ENCODE results near the gene LRP11.

LRP11 gene

DNA sequence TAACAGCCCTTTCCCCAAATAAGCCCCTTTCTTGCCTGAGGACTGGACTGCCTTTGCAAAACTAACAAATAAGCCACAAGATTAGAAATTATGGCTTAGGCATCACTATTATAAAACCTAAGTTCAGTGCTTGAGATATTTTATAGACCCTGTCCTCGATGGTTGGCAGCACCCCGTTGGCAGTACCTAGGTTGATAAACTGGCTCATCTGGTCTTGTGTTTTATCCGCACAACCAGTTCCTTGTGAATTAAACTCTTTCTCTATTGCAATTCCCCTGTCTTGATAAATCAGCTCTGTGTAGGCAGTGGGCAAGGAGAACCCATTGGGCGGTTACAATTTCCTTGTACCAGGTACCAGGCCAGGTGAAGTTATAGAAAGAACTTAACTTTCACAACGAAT, 6.6 kb downstream of the LRP11 start:
- Histone ChIP-seq H3K27ac (ENCODE audit: extremely low read depth, low read depth, low read length) (no peak overlapping the region), H3K4me3 (ENCODE audit: low read depth, low read length) (no peak overlapping the region)
- CTCF ChIA-PET, result interaction anchor here (1.1 to 3.5 kb wide), 6 partner anchors 10 to 425 kb away, joined by 3 to 17 read pairs (median 8); no protein-coding TSS in a partner anchor

GRCh38 chr6:149856256-149856994, 7.7 kb downstream of the LRP11 start:
- peaks cover 0 to 7% of the 10 kb centered on the region in 2 experiments; a peak in 2 of 3 replicates for H3K36me3 ChIP-seq (ENCODE audit: control insufficient read depth in 2 of 2, insufficient read depth in 1 of 2, low read length in 2 of 2)
- peaks cover 55% of the 10 kb centered on the region for H3K4me1 ChIP-seq (ENCODE audit: control insufficient read depth, insufficient read depth, low read length)
- ChIA-PET POLR2A (interaction anchor here (0.5 to 1.4 kb wide), 3 partner anchors 9 to 139 kb away, joined by 3 to 6 read pairs (median 3); partner anchors contain the start of gene LATS1), CTCF (interaction anchor here (0.7 to 3.5 kb wide), 9 partner anchors 9 to 424 kb away, joined by 3 to 17 read pairs (median 5); no protein-coding TSS in a partner anchor)
- H3K9me3 ChIP-seq (ENCODE audit: control insufficient read depth, insufficient read depth, low read depth, low read length), result no peaks in the 10 kb centered on the region
- no peak overlapping the region; the same call in 1 of the 2 replicates for H3K27ac ChIP-seq (ENCODE audit: extremely low read depth, low read depth, low read length)
- TF ChIP-seq ZNF48 (tag by site-specific recombination; IDR thresholded peaks at IDR 0.05) (no peak), ZBTB17 (tag by site-specific recombination; IDR thresholded peaks at IDR 0.05) (peak; percentile 22; the same call in 1 of the 2 replicates), OSR2 (tag by site-specific recombination; IDR thresholded peaks at IDR 0.05) (peak; percentile 71; the same call in 1 of the 2 replicates), PRDM6 (tag by site-specific recombination; IDR thresholded peaks at IDR 0.05) (peak; percentile 82), ZNF184 (tag by site-specific recombination; IDR thresholded peaks at IDR 0.05) (no peak), ZNF843 (tag by site-specific recombination; IDR thresholded peaks at IDR 0.05) (no peak), KLF16 (tag by site-specific recombination; IDR thresholded peaks at IDR 0.05) (no peak), SCRT2 (tag by site-specific recombination; IDR thresholded peaks at IDR 0.05) (no peak), ZNF223 (tag by site-specific recombination; IDR thresholded peaks at IDR 0.05) (no peak), WT1 (tag by site-specific recombination; IDR thresholded peaks at IDR 0.05) (peak; percentile 62), ZNF629 (tag by site-specific recombination; IDR thresholded peaks at IDR 0.05) (peak; percentile 9; the same call in 1 of the 2 replicates), ZNF600 (tag by site-specific recombination; IDR thresholded peaks at IDR 0.05) (peak; percentile 80), ZNF221 (tag by site-specific recombination; IDR thresholded peaks at IDR 0.05; ENCODE audit: borderline replicate concordance) (no peak), ZSCAN4 (tag by site-specific recombination; IDR thresholded peaks at IDR 0.05) (no peak), ZSCAN16 (tag by site-specific recombination; IDR thresholded peaks at IDR 0.05) (peak; percentile 99), FEZF1 (tag by site-specific recombination; IDR thresholded peaks at IDR 0.05) (no peak; the same call in 1 of the 2 replicates), PRDM10 (tag by site-specific recombination; IDR thresholded peaks at IDR 0.05) (peak; percentile 84)
- TF ChIP-seq, protein P1, sequence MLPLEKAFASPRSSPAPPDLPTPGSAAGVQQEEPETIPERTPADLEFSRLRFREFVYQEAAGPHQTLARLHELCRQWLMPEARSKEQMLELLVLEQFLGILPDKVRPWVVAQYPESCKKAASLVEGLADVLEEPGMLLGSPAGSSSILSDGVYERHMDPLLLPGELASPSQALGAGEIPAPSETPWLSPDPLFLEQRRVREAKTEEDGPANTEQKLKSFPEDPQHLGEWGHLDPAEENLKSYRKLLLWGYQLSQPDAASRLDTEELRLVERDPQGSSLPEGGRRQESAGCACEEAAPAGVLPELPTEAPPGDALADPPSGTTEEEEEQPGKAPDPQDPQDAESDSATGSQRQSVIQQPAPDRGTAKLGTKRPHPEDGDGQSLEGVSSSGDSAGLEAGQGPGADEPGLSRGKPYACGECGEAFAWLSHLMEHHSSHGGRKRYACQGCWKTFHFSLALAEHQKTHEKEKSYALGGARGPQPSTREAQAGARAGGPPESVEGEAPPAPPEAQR (tag by site-specific recombination; IDR thresholded peaks at IDR 0.05), result no peak
- TF ChIP-seq, protein P2, sequence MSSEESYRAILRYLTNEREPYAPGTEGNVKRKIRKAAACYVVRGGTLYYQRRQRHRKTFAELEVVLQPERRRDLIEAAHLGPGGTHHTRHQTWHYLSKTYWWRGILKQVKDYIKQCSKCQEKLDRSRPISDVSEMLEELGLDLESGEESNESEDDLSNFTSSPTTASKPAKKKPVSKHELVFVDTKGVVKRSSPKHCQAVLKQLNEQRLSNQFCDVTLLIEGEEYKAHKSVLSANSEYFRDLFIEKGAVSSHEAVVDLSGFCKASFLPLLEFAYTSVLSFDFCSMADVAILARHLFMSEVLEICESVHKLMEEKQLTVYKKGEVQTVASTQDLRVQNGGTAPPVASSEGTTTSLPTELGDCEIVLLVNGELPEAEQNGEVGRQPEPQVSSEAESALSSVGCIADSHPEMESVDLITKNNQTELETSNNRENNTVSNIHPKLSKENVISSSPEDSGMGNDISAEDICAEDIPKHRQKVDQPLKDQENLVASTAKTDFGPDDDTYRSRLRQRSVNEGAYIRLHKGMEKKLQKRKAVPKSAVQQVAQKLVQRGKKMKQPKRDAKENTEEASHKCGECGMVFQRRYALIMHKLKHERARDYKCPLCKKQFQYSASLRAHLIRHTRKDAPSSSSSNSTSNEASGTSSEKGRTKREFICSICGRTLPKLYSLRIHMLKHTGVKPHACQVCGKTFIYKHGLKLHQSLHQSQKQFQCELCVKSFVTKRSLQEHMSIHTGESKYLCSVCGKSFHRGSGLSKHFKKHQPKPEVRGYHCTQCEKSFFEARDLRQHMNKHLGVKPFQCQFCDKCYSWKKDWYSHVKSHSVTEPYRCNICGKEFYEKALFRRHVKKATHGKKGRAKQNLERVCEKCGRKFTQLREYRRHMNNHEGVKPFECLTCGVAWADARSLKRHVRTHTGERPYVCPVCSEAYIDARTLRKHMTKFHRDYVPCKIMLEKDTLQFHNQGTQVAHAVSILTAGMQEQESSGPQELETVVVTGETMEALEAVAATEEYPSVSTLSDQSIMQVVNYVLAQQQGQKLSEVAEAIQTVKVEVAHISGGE (tag by site-specific recombination; conservative IDR thresholded peaks at IDR 0.05; ENCODE audit: low read depth), result no peak
- H3K4me3 ChIP-seq (ENCODE audit: low read depth, low read length), result no peak overlapping the region

More for the DNA sequence above, 6.6 kb downstream of the LRP11 start:
- TF ChIP-seq ZBTB21 (tag by site-specific recombination; IDR thresholded peaks at IDR 0.05) (no peak), ZNF366 (tag by site-specific recombination; conservative IDR thresholded peaks at IDR 0.05) (no peak), SCRT1 (tag by site-specific recombination; IDR thresholded peaks at IDR 0.05; ENCODE audit: borderline replicate concordance) (no peak)
- POLR2A ChIA-PET, result no interaction called here
- Histone ChIP-seq H3K9me3 (ENCODE audit: control insufficient read depth, insufficient read depth, low read depth, low read length) (no peaks in the 10 kb centered on the region), H3K36me3 (ENCODE audit: control insufficient read depth in 2 of 2, insufficient read depth in 1 of 2, low read length in 2 of 2) (peaks cover 0 to 4% of the 10 kb centered on the region in 2 experiments; a peak in 2 of 3 replicates), H3K4me1 (ENCODE audit: control insufficient read depth, insufficient read depth, low read length) (peaks cover 58% of the 10 kb centered on the region)

Measured in HEK293 (cell line).